Measurements from ENCODE around the gene NELFB.
A peak's percentile ranks its signal among the peaks of the same experiment; 100 is the strongest.

Gene NELFB

GRCh38 chr9:137269231-137269772 lies 14.2 kb downstream of the NELFB start:
- no peak for TF ChIP-seq ZNF274 (IDR thresholded peaks at IDR 0.05; ENCODE audit: low read depth, low read length)
- no peak overlapping the region for H3K4me3 ChIP-seq (ENCODE audit: low read length)

GRCh38 chr9:137270929-137271695 lies 16.0 kb downstream of the NELFB start:
- no peak for TF ChIP-seq ZNF274 (IDR thresholded peaks at IDR 0.05; ENCODE audit: low read depth, low read length)
- no peak overlapping the region for H3K4me3 ChIP-seq (ENCODE audit: low read length)

GRCh38 chr9:137271696-137272076 lies 16.6 kb downstream of the NELFB start:
- TF ChIP-seq ZNF274 (IDR thresholded peaks at IDR 0.05; ENCODE audit: low read depth, low read length): no peak
- H3K4me3 ChIP-seq (ENCODE audit: low read length): no peak overlapping the region

GRCh38 chr9:137272241-137273094 lies 17.3 kb downstream of the NELFB start:
- H3K4me3 ChIP-seq (ENCODE audit: low read length): no peak overlapping the region
- TF ChIP-seq ZNF274 (IDR thresholded peaks at IDR 0.05; ENCODE audit: low read depth, low read length): no peak

GRCh38 chr9:137273095-137273490 lies 18.0 kb downstream of the NELFB start:
- TF ChIP-seq ZNF274 (IDR thresholded peaks at IDR 0.05; ENCODE audit: low read depth, low read length): no peak
- no peak overlapping the region for H3K4me3 ChIP-seq (ENCODE audit: low read length)

GRCh38 chr9:137273611-137274320 lies 18.6 kb downstream of the NELFB start:
- H3K4me3 ChIP-seq (ENCODE audit: low read length): no peak overlapping the region
- no peak for TF ChIP-seq ZNF274 (IDR thresholded peaks at IDR 0.05; ENCODE audit: low read depth, low read length)

- H3K4me3 ChIP-seq (ENCODE audit: low read length): no peak overlapping the region
- no peak for TF ChIP-seq ZNF274 (IDR thresholded peaks at IDR 0.05; ENCODE audit: low read depth, low read length)
These were observed 20.1 kb downstream of the NELFB start for GRCh38 chr9:137275203-137275587.

- TF ChIP-seq ZNF274 (IDR thresholded peaks at IDR 0.05; ENCODE audit: low read depth, low read length): no peak
- no peak overlapping the region for H3K4me3 ChIP-seq (ENCODE audit: low read length)
These were observed 20.7 kb downstream of the NELFB start for GRCh38 chr9:137275588-137276472.

GRCh38 chr9:137276473-137277328 lies 21.6 kb downstream of the NELFB start:
- no peak for TF ChIP-seq ZNF274 (IDR thresholded peaks at IDR 0.05; ENCODE audit: low read depth, low read length)
- H3K4me3 ChIP-seq (ENCODE audit: low read length): peak overlapping the region; percentile 76; the same call in 1 of the 2 replicates

- no peak for TF ChIP-seq ZNF274 (IDR thresholded peaks at IDR 0.05; ENCODE audit: low read depth, low read length)
- peak within 1 kb of the TSS; percentile 76 for H3K4me3 ChIP-seq (ENCODE audit: low read length)
These were observed 22.4 kb downstream of the NELFB start, which contains the start of gene TOR4A for GRCh38 chr9:137277329-137278041. Gene TOR4A, plus strand, starts transcription at chr9:137277726. Its CDS starts 964 bp downstream, at chr9:137278690.

GRCh38 chr9:137278061-137278701 lies 23.1 kb downstream of the NELFB start:
- H3K4me3 ChIP-seq (ENCODE audit: low read length): peak overlapping the region; percentile 76
- no peak for TF ChIP-seq ZNF274 (IDR thresholded peaks at IDR 0.05; ENCODE audit: low read depth, low read length)
